Measurements from ENCODE around the gene PATZ1. TPM values are rescaled to one million over a fixed set of nuclear protein-coding genes. Genes with fewer than 3 reads are reported as not detected.

The PATZ1 gene
- total RNA-seq, 2 donors from 2014 or later, result 22.9 to 26.4 TPM

DNA sequence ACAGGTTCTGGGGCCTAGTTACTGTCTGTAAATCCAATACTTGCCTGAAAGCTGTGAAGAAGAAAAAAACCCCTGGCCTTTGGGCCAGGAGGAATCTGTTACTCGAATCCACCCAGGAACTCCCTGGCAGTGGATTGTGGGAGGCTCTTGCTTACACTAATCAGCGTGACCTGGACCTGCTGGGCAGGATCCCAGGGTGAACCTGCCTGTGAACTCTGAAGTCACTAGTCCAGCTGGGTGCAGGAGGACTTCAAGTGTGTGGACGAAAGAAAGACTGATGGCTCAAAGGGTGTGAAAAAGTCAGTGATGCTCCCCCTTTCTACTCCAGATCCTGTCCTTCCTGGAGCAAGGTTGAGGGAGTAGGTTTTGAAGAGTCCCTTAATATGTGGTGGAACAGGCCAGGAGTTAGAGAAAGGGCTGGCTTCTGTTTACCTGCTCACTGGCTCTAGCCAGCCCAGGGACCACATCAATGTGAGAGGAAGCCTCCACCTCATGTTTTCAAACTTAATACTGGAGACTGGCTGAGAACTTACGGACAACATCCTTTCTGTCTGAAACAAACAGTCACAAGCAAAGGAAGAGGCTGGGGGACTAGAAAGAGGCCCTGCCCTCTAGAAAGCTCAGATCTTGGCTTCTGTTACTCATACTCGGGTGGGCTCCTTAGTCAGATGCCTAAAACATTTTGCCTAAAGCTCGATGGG lies 67.4 kb downstream of the PATZ1 start:
- ATAC-seq (replicated peaks in 1 of 2) (peak; percentile 86 to 88), DNase-seq (peak; percentile 27 to 42)
- Mint-ChIP-seq H3K9me3 (no peaks in the 10 kb centered on the region), H3K4me1 (ENCODE audit: low read depth) (peaks cover 55% of the 10 kb centered on the region), H3K36me3 (ENCODE audit: insufficient read depth in 2 of 2) (peaks cover 10 to 18% of the 10 kb centered on the region in 2 donors), H3K27ac (peak overlapping the region; percentile 88), H3K27me3 (ENCODE audit: low read depth) (no peaks in the 10 kb centered on the region), H3K4me3 (peak overlapping the region in 1 of 2 donors; percentile 53)

DNA sequence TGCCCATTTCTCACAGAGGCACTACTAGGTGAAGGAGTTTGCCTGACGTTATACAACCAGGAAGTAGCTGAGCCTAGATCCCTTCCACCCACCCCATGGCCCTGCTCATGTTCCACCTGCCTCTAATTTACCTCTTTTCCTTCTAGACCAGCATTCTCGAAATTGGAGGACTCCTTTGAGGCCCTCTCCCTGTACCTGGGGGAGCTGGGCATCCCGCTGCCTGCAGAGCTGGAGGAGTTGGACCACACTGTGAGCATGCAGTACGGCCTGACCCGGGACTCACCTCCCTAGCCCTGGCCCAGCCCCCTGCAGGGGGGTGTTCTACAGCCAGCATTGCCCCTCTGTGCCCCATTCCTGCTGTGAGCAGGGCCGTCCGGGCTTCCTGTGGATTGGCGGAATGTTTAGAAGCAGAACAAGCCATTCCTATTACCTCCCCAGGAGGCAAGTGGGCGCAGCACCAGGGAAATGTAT lies 68.0 kb downstream of the PATZ1 start:
- H3K27me3 Mint-ChIP-seq (ENCODE audit: low read depth), result no peaks in the 10 kb centered on the region
- peak overlapping the region; percentile 88 for H3K27ac Mint-ChIP-seq
- ATAC-seq (replicated peaks in 1 of 2) (no peak), DNase-seq (no peak)
- peaks cover 11 to 18% of the 10 kb centered on the region in 2 donors for H3K36me3 Mint-ChIP-seq (ENCODE audit: insufficient read depth in 2 of 2)
- H3K9me3 Mint-ChIP-seq, result no peaks in the 10 kb centered on the region
- H3K4me1 Mint-ChIP-seq (ENCODE audit: low read depth), result peaks cover 52% of the 10 kb centered on the region
- peak overlapping the region in 1 of 2 donors; percentile 28 for H3K4me3 Mint-ChIP-seq

- peak overlapping the region in 1 of 2 donors; percentile 28 for H3K4me3 Mint-ChIP-seq
- H3K36me3 Mint-ChIP-seq (ENCODE audit: insufficient read depth in 2 of 2), result peaks cover 13 to 16% of the 10 kb centered on the region in 2 donors
Measured at GRCh38 chr22:31277741-31278140, 68.4 kb downstream of the PATZ1 start.

DNA sequence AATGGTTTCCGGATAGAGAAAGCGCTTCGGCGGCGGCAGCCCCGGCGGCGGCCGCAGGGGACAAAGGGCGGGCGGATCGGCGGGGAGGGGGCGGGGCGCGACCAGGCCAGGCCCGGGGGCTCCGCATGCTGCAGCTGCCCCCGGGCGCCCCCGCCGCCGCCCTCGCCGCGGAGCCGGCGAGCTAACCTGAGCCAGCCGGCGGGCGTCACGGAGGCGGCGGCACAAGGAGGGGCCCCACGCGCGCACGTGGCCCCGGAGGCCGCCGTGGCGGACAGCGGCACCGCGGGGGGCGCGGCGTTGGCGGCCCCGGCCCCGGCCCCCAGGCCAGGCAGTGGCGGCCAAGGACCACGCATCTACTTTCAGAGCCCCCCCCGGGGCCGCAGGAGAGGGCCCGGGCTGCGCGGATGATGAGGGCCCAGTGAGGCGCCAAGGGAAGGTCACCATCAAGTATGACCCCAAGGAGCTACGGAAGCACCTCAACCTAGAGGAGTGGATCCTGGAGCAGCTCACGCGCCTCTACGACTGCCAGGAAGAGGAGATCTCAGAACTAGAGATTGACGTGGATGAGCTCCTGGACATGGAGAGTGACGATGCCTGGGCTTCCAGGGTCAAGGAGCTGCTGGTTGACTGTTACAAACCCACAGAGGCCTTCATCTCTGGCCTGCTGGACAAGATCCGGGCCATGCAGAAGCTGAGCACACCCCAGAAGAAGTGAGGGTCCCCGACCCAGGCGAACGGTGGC lies 69.5 kb downstream of the PATZ1 start:
- Mint-ChIP-seq H3K36me3 (ENCODE audit: insufficient read depth in 2 of 2) (peaks cover 13 to 17% of the 10 kb centered on the region in 2 donors), H3K27me3 (ENCODE audit: low read depth) (no peaks in the 10 kb centered on the region), H3K4me1 (ENCODE audit: low read depth) (peaks cover 43% of the 10 kb centered on the region), H3K4me3 (no peak overlapping the region), H3K9me3 (no peaks in the 10 kb centered on the region), H3K27ac (no peak overlapping the region)
- ATAC-seq (replicated peaks in 1 of 2) (no peak), DNase-seq (no peak)

More at GRCh38 chr22:31277741-31278140, 68.4 kb downstream of the PATZ1 start:
- peaks cover 51% of the 10 kb centered on the region for H3K4me1 Mint-ChIP-seq (ENCODE audit: low read depth)
- H3K9me3 Mint-ChIP-seq, result no peaks in the 10 kb centered on the region
- H3K27me3 Mint-ChIP-seq (ENCODE audit: low read depth), result no peaks in the 10 kb centered on the region
- DNase-seq (no peak), ATAC-seq (replicated peaks in 1 of 2) (no peak)
- peak overlapping the region; percentile 88 for H3K27ac Mint-ChIP-seq

Other genes starting within 250 kb of the PATZ1 start
- 10 to 100 TPM in 1 of 2 donors, 1 to 10 TPM in 1; 6.8 to 13.5 TPM for gene SELENOM, start 238.8 kb downstream of the PATZ1 start, total RNA-seq
- under 1 TPM; 0.29 to 0.37 TPM for gene INPP5J, start 223.4 kb downstream of the PATZ1 start, total RNA-seq
- gene PLA2G3, start 205.8 kb downstream of the PATZ1 start, total RNA-seq, result not detected
- 10 to 100 TPM; 26.9 to 27.8 TPM for gene RNF185, start 186.2 kb downstream of the PATZ1 start, total RNA-seq
- gene LIMK2, start 134.0 kb downstream of the PATZ1 start, total RNA-seq, result 10 to 100 TPM; 36.2 to 37.0 TPM
- gene PIK3IP1, start 53.9 kb downstream of the PATZ1 start, total RNA-seq, result 10 to 100 TPM; 34.1 to 39.5 TPM
- gene DRG1, start 53.3 kb upstream of the PATZ1 start, total RNA-seq, result 100 to 1,000 TPM; 126 to 137 TPM
- 10 to 100 TPM; 46.9 to 48.6 TPM for gene EIF4ENIF1, start 143.5 kb upstream of the PATZ1 start, total RNA-seq
- gene SFI1, start 150.2 kb upstream of the PATZ1 start, total RNA-seq, result 100 to 1,000 TPM; 285 to 342 TPM

Data from activated T-cell treated with anti-CD3 and anti-CD28 coated beads, Interleukin-2, amount 50 U/mL, for 72 hours (primary cell).